Activated naive CD8-positive, alpha-beta T cell (primary cell): ENCODE measurements around the gene S100A9.
A peak's percentile ranks its signal among the peaks of the same experiment; 100 is the strongest.
"Not testable (repeated sequence)": the region's sequence is repeated elsewhere in the genome, so short reads cannot be mapped to it uniquely, and the experiment has no call there.

ENCODE experiments used
- H3K27ac Mint-ChIP-seq: one replicate; pipeline ENCODE4 v1.8.0; 2021; ENCODE audit warnings: mixed read lengths
- H3K27me3 Mint-ChIP-seq: one replicate; pipeline ENCODE4 v1.8.0; 2021; ENCODE audit warnings: mixed read lengths
- H3K36me3 Mint-ChIP-seq: one replicate; pipeline ENCODE4 v1.8.0; 2021; ENCODE audit warnings: mixed read lengths
- H3K4me1 Mint-ChIP-seq: one replicate; pipeline ENCODE4 v1.8.0; 2021; ENCODE audit warnings: low read depth, mixed read lengths
- H3K4me3 Mint-ChIP-seq: one replicate; pipeline ENCODE4 v1.8.0; 2021; ENCODE audit warnings: mild to moderate bottlenecking, mixed read lengths
- H3K9me3 Mint-ChIP-seq: one replicate; pipeline ENCODE4 v1.8.0; 2021; ENCODE audit warnings: low read depth, mixed read lengths

S100A9 gene

GRCh38 chr1:153357853-153358690 lies at the start of gene S100A9:
S100A9 (plus strand) TSS chr1:153357854; CDS start chr1:153358284, 430 bp downstream.
- peaks cover 20% of the 10 kb centered on the region for H3K4me1 Mint-ChIP-seq
- H3K9me3 Mint-ChIP-seq, result no peaks in the 10 kb centered on the region
- H3K36me3 Mint-ChIP-seq, result no peaks in the 10 kb centered on the region
- H3K27ac Mint-ChIP-seq, result no peak within 1 kb of the TSS
- no peaks in the 10 kb centered on the region for H3K27me3 Mint-ChIP-seq
- H3K4me3 Mint-ChIP-seq, result peak within 1 kb of the TSS; percentile 40

GRCh38 chr1:153308540-153308939 lies 49.1 kb upstream of the S100A9 start:
- Mint-ChIP-seq H3K9me3 (no peaks in the 10 kb centered on the region), H3K27ac (no peak overlapping the region), H3K27me3 (peaks cover 6% of the 10 kb centered on the region), H3K36me3 (no peaks in the 10 kb centered on the region), H3K4me1 (no peaks in the 10 kb centered on the region), H3K4me3 (no peak overlapping the region)

- no peak overlapping the region for H3K27ac Mint-ChIP-seq
- no peaks in the 10 kb centered on the region for H3K9me3 Mint-ChIP-seq
- no peak overlapping the region for H3K4me3 Mint-ChIP-seq
- H3K36me3 Mint-ChIP-seq, result no peaks in the 10 kb centered on the region
- H3K27me3 Mint-ChIP-seq, result peaks cover 6% of the 10 kb centered on the region
- no peaks in the 10 kb centered on the region for H3K4me1 Mint-ChIP-seq
Observed at GRCh38 chr1:153309441-153309840, 48.2 kb upstream of the S100A9 start.

GRCh38 chr1:153310526-153310925 lies 47.1 kb upstream of the S100A9 start:
- H3K4me1 Mint-ChIP-seq, result no peaks in the 10 kb centered on the region
- H3K9me3 Mint-ChIP-seq, result no peaks in the 10 kb centered on the region
- H3K27ac Mint-ChIP-seq, result no peak overlapping the region
- no peak overlapping the region for H3K4me3 Mint-ChIP-seq
- peaks cover 5% of the 10 kb centered on the region for H3K27me3 Mint-ChIP-seq
- no peaks in the 10 kb centered on the region for H3K36me3 Mint-ChIP-seq

- no peaks in the 10 kb centered on the region for H3K9me3 Mint-ChIP-seq
Observed at GRCh38 chr1:153312570-153313186, 45.0 kb upstream of the S100A9 start, which contains the start of gene PGLYRP3. PGLYRP3 (minus strand) TSS chr1:153312952; CDS start chr1:153310665, 2,287 bp downstream.

GRCh38 chr1:153313288-153313687 lies 44.4 kb upstream of the S100A9 start:
- peaks cover 6% of the 10 kb centered on the region for H3K27me3 Mint-ChIP-seq
- no peaks in the 10 kb centered on the region for H3K36me3 Mint-ChIP-seq
- H3K4me3 Mint-ChIP-seq, result no peak overlapping the region
- H3K4me1 Mint-ChIP-seq, result no peaks in the 10 kb centered on the region
- H3K27ac Mint-ChIP-seq, result no peak overlapping the region
- H3K9me3 Mint-ChIP-seq, result no peaks in the 10 kb centered on the region

More at GRCh38 chr1:153312570-153313186, 45.0 kb upstream of the S100A9 start, which contains the start of gene PGLYRP3:
- no peaks in the 10 kb centered on the region for H3K4me1 Mint-ChIP-seq
- H3K36me3 Mint-ChIP-seq, result no peaks in the 10 kb centered on the region
- H3K4me3 Mint-ChIP-seq, result no peak within 1 kb of the TSS
- no peak within 1 kb of the TSS for H3K27ac Mint-ChIP-seq
- peaks cover 5% of the 10 kb centered on the region for H3K27me3 Mint-ChIP-seq

GRCh38 chr1:153314388-153314787 lies 43.3 kb upstream of the S100A9 start:
- H3K27me3 Mint-ChIP-seq, H3K4me1 Mint-ChIP-seq, H3K27ac Mint-ChIP-seq, H3K4me3 Mint-ChIP-seq, H3K36me3 Mint-ChIP-seq, H3K9me3 Mint-ChIP-seq: not testable (repeated sequence)

- not testable (repeated sequence) for H3K4me3 Mint-ChIP-seq, H3K4me1 Mint-ChIP-seq, H3K27ac Mint-ChIP-seq, H3K36me3 Mint-ChIP-seq, H3K9me3 Mint-ChIP-seq
- H3K27me3 Mint-ChIP-seq, result peaks cover 11% of the 10 kb centered on the region
Observed at GRCh38 chr1:153316013-153316412, 41.6 kb upstream of the S100A9 start.

GRCh38 chr1:153318145-153318544 lies 39.5 kb upstream of the S100A9 start:
- H3K4me3 Mint-ChIP-seq, H3K36me3 Mint-ChIP-seq: not testable (repeated sequence)
- H3K27me3 Mint-ChIP-seq, result peaks cover 15% of the 10 kb centered on the region

GRCh38 chr1:153322568-153322967 lies 35.1 kb upstream of the S100A9 start:
- Mint-ChIP-seq H3K27ac (no peak overlapping the region), H3K27me3 (peaks cover 11% of the 10 kb centered on the region), H3K36me3 (peaks cover 11% of the 10 kb centered on the region), H3K9me3 (peaks cover 23% of the 10 kb centered on the region), H3K4me1 (no peaks in the 10 kb centered on the region), H3K4me3 (no peak overlapping the region)

More at GRCh38 chr1:153318145-153318544, 39.5 kb upstream of the S100A9 start:
- peaks cover 17% of the 10 kb centered on the region for H3K9me3 Mint-ChIP-seq
- H3K27ac Mint-ChIP-seq, H3K4me1 Mint-ChIP-seq: not testable (repeated sequence)

- no peaks in the 10 kb centered on the region for H3K4me1 Mint-ChIP-seq
- no peak overlapping the region for H3K4me3 Mint-ChIP-seq
- peaks cover 7% of the 10 kb centered on the region for H3K27me3 Mint-ChIP-seq
- peaks cover 14% of the 10 kb centered on the region for H3K36me3 Mint-ChIP-seq
- H3K27ac Mint-ChIP-seq, result no peak overlapping the region
- peaks cover 39% of the 10 kb centered on the region for H3K9me3 Mint-ChIP-seq
Observed at GRCh38 chr1:153324912-153325311, 32.7 kb upstream of the S100A9 start.

- H3K9me3 Mint-ChIP-seq, result peaks cover 12% of the 10 kb centered on the region
- peaks cover 11% of the 10 kb centered on the region for H3K36me3 Mint-ChIP-seq
- no peak overlapping the region for H3K27ac Mint-ChIP-seq
- no peaks in the 10 kb centered on the region for H3K27me3 Mint-ChIP-seq
- H3K4me3 Mint-ChIP-seq, result no peak overlapping the region
- peaks cover 7% of the 10 kb centered on the region for H3K4me1 Mint-ChIP-seq
Observed at GRCh38 chr1:153333902-153334301, 23.8 kb upstream of the S100A9 start.

- Mint-ChIP-seq H3K27ac (no peak overlapping the region), H3K36me3 (peaks cover 2% of the 10 kb centered on the region), H3K4me1 (peaks cover 27% of the 10 kb centered on the region), H3K4me3 (no peak overlapping the region), H3K9me3 (peaks cover 6% of the 10 kb centered on the region), H3K27me3 (no peaks in the 10 kb centered on the region)
Observed at GRCh38 chr1:153336650-153337049, 21.0 kb upstream of the S100A9 start.

- H3K4me1 Mint-ChIP-seq, result peaks cover 36% of the 10 kb centered on the region
- H3K36me3 Mint-ChIP-seq, result no peaks in the 10 kb centered on the region
- no peaks in the 10 kb centered on the region for H3K27me3 Mint-ChIP-seq
- H3K27ac Mint-ChIP-seq, result no peak overlapping the region
- H3K4me3 Mint-ChIP-seq, result no peak overlapping the region
- H3K9me3 Mint-ChIP-seq, result no peaks in the 10 kb centered on the region
Observed at GRCh38 chr1:153337980-153338853, 19.4 kb upstream of the S100A9 start.

GRCh38 chr1:153339802-153340201 lies 17.9 kb upstream of the S100A9 start:
- H3K36me3 Mint-ChIP-seq, result no peaks in the 10 kb centered on the region
- H3K27ac Mint-ChIP-seq, result no peak overlapping the region
- H3K9me3 Mint-ChIP-seq, result no peaks in the 10 kb centered on the region
- H3K4me1 Mint-ChIP-seq, result peaks cover 51% of the 10 kb centered on the region
- H3K27me3 Mint-ChIP-seq, result peaks cover 3% of the 10 kb centered on the region
- H3K4me3 Mint-ChIP-seq, result no peak overlapping the region
